HL-60/S4 treated with retinoic acid at 250 ng/mL for 4 days and 3 days (cell line): ENCODE results near the gene COX6A2.

Experiments
- in situ Hi-C: fragments of 300-500 bp; cut with MboI; formaldehyde crosslinking; loops from 2 replicates; pipeline ENCODE4 v1.7.0; 2022; ENCODE audit warnings: low sequenced_read_pairs

The COX6A2 gene

DNA sequence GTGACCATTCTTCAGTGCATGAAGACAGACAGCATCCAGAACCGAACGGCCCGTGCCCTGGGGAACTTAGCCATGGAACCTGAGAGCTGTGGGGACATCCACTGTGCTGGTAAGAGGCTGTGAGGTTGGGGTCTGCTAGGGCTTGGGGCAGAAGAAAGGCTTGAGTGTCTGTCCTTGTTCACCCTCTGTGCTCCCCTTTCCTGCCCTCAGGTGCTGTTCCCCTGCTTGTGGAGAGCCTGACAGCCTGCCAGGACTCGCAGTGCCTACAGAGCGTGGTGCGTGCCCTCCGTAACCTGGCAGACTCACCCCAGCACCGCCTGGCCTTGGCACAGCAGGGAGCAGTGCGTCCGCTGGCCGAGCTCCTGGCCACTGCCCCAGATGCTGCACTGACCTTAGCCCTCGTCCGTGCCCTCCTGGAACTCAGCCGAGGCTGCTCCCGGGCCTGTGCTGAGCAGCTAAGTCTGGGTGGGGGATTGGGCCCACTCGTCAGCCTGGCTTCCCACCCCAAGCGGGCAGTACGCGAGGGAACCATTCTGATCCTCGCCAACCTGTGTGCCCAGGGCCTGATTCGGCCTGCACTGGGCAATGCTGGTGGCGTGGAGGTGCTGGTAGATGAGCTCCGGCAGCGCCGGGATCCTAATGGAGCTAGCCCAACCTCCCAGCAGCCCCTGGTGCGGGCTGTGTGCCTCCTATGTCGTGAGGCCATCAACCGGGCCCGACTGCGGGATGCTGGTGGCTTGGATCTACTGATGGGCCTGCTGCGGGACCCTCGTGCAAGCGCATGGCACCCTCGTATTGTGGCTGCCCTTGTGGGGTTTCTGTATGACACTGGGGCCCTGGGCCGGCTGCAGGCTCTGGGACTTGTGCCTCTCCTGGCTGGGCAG is 34.0 kb upstream of the COX6A2 start:
- in situ Hi-C loops = no loop called here

DNA sequence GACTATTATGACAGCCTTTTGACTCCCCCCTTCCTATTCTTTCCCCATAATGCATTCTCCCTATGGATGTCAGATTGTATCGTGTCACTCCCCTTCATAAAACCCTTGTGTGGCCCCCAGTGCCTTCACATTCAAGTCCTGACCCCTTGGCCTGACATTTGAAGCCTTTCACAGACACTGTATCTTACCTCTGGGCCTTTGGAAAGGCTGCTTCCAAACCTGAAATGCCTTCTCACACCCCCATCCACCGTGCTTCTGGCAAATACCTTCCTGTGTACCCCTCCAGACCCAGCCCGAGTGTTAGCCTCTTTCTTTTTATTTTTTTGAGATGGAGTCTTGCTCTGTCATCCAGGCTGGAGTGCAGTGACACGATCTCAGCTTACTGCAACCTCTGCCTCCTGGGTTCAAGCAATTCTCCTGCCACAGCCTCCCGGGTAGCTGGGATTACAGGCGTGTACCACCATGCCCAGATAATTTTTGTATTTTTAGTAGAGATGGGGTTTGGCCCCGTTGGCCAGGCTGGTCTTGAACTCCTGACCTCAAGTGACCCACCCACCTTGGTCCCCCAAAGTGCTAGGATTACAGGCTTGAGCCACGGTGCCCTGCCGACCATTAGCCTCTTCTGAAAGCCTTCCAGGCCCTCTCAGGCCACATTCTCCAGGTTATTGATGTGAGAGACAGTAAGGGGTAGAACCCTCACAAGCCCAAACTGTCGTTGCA is 33.2 kb upstream of the COX6A2 start:
- in situ Hi-C loops = no loop called here

DNA sequence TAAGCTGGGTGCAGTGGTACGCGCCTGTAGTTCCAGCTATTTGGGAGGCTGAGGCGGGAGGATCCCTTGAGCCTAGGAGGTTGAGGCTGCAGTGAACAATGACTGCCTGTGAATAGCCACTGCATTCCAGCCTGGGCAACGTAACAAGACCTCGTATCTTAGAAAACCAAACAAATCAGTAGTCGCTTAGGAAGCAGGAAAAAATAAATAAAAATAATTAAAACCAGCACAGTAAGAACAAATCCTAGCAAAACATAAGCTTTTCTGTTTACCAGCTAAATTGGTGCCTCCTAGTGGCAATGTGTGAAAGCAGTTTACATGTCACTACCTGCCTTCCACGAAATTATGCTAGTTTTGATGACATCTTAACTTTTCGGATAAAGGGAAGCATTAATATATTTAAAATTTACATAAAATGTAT is 32.4 kb upstream of the COX6A2 start:
- in situ Hi-C loops = no loop called here

DNA sequence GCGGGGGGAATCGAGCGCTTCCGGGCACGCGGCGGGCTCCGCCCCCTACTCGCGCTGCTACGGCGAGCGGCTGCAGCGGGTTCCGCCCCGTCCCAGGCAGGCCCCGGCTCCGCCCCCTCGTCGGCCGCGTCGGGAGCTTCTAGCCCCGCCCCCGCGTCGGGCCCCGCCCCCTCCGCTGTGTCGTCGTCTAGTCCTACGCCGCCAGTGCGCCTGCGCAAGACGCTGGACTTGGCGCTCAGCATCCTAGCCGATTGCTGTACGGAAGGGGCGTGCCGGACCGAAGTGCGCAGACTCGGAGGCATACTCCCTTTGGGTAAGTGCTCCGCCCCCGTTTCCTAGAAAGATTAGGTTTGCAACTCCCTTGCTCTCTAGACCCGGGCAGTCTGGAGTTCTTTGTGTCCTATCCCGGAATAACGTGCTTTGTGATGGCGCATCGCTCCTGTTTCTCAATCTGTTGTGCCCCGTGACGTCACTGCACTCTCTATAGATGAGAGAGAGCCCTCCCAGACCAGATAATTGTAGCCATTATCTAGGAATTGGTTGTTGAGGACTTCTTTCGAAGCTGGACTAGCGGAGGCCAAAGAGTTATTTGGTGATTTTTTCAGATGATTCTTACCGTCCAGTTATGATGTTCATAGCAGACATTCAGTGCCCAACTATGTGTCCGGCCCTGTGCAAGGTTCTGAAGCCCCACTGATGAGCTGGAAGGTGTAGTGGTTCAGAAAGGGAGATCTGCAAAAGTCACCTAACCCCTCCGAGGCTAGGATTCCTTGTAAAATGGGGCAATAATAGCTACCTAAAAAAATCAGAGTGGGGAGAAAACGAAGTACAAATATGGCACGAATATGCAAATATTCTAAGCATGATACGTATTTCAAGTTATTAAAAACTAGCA is 31.8 kb upstream of the COX6A2 start:
- in situ Hi-C loops = loop anchor here (10.0 kb wide), 2 partner anchors 385 to 415 kb away; partner anchors contain the start of genes ZNF267, ZNF646 and ZNF668

DNA sequence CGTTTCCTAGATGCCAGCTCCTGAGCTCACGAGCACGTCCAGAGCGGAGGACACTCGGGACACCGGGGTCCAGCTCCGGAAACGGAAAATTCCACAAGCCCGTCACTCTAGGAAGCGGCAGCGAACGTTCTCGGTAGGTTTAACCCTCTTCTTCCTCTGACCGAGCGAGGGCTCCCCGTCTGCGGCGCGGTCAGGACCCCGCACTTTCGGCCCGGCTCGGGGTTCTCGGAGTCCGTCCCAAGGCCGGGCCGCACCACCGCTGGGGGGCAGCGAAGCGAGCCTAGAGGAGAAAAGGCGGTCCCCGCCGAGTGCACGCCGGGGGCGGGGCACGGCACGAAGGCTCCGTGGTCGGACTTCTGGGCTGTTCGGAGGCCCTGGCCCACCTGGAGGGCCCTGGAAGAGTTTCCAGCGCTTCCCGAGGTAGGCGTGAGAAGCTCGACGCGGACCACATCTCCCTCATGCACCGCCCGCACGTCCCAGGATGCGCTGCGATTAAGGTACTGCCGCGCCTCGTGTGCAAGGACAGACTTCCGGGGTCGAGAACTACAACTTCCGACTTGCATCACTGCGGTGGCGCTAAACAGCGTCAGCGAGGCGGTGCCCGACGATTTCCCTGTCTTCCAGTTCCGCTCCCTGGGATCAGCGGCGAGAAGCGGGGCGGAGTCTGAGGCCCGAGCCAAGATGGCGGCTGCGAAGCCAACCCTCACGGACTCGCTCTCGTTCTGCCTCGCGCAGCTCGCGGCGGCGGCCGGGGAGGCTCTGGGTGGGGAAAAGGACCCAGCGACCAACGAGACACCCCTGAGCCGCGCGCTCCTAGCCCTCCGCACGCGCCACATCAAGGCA is 30.9 kb upstream of the COX6A2 start, which contains the start of gene ARMC5:
Gene ARMC5 (plus strand): TSS at position 658 of the 843 bp plus-strand sequence. CDS start 24 bp downstream, at position 682.
- in situ Hi-C loops = loop anchor here (10.0 kb wide), 2 partner anchors 384 to 416 kb away; partner anchors contain the start of genes ZNF267, ZNF646 and ZNF668

DNA sequence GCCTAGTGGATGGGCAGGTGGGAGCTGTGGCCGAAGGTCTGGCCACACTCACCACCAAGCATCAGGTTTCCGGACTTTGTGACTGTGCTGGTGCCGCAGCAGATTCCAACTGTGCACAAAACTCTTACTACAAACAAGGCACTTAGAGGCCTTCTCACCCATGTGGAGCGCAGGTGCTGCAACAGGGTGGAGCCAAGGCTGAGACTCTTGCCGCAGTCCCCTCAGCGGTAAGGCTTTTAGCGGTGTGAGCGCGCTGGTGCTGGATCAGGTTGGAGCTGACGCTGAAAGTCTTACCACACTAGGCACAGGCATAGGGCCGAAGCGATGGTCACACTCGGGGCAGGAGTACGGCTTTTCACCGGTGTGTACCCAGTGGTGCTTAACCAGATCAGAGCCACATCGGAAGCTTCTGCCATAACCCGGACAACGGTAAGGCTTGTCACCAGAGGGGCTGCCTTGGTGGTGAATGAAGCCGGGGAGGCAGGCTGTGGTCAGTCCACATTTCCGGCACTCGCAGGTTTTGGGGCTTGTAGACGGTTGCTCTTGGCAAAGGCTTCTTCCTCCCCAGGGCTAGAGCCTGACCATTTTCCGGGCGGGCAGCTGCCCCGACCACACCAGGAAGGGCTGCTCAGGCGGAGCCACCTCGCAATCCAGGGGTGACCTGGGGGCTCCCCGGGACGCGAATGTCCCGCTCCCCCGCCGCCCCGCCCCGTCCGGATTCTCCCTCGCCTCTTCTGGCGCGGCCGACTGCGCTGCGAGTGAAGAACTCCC is 30.1 kb upstream of the COX6A2 start:
- in situ Hi-C loops = loop anchor here (10.0 kb wide), 2 partner anchors 383 to 417 kb away; partner anchors contain the start of genes ZNF267, ZNF646 and ZNF668

DNA sequence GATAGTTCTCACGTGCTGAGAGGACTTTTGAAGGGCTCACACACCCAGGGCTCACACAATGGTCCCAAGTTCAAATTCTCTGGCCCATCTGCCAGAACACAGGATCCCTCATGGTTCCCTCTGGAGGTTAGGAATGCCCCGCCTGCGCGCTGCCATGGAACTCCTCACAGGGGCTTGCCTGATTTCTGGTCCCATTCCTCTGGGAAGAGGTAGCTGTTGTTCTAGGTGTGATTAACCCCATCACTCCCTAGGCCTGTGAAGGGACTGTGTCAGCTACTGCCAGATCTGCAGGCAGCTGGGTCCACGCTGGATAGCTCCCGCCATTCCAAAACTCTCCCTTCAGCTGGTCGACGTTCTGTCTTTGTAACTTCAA is 28.8 kb upstream of the COX6A2 start:
- in situ Hi-C loops = loop anchor here (10.0 kb wide), 2 partner anchors 382 to 418 kb away; partner anchors contain the start of genes ZNF267, ZNF646 and ZNF668

DNA sequence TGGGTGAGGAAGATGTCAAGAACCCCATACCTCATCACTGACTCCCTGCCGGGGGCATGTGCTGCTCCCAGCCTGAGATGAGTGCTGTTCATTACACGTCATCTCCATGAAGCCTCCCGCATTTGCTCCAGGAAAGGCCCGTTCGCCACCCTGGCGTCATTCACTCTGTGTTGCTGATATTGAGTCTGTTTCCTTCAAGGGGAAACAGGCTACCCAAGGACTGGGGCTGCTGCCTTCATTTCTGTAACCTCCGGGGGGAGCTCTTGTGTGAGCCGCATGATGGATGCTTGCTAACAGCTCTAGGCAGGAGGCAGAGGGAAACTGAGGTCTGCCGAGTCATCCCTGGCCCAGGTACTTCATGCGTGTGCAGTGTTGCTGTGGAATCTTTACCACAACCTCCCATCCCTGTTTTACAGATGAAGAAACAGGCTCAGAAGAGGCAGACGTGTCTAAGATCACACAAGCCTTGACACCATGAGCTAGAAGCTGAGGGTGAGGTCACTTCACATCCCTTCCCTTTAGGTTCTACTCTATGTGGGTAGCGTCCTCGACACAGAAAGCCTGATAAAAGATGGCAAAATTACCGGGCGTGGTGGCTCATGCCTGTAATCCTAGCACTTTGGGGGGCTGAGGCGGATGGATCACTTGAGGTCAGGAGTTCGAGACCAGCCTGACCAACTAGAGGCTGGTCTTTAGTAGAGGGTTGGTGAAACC is 27.6 kb upstream of the COX6A2 start:
- in situ Hi-C loops = loop anchor here (10.0 kb wide), 2 partner anchors 381 to 419 kb away; partner anchors contain the start of genes ZNF267, ZNF646 and ZNF668

DNA sequence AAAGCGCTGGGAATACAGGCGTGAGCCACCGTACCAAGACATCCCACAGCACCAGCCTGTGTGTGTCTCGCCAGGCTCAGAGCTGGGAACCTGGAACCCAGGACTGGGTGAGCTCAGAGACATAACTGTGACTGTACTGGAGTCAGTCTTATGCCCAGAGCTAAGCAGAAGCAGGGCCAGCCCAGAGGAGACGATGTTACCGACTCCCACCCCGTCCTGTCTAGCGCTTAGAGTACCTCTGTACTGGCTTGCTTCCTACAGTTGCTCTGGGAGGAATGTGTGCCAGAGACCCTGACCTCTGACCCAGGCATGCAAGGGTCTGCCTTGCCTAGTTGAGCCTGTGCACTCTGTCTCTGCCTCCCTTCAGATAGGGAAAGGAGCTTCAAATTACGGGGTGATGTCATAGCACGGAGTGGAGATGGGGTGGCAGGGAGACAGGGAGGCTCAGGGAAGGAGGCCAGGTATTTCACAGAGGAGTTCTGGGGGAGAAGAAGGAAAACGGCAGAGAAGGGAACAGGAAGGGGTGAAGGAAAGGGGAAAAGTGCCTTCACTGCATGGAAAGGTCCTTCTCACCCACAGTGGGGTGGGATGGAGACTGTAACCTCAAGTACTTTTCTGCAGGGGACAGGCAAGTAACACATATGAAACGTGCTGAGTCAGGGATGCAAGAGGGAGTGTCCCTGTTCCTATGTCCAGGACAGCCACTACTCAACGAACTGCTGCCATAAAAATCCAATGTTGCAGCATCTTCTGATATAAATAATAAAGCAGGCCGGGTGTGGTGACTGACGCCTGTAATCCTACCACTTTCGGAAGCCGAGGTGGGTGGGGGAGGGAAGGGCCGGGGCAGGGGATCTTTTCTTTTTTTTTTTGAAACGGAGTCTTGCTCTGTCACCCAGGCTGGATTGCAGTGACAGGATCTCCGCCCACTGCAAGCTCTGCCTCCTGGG is 25.4 kb upstream of the COX6A2 start:
- in situ Hi-C loops = loop anchor here (10.0 kb wide), 2 partner anchors 379 to 421 kb away; partner anchors contain the start of genes ZNF267, ZNF646 and ZNF668

DNA sequence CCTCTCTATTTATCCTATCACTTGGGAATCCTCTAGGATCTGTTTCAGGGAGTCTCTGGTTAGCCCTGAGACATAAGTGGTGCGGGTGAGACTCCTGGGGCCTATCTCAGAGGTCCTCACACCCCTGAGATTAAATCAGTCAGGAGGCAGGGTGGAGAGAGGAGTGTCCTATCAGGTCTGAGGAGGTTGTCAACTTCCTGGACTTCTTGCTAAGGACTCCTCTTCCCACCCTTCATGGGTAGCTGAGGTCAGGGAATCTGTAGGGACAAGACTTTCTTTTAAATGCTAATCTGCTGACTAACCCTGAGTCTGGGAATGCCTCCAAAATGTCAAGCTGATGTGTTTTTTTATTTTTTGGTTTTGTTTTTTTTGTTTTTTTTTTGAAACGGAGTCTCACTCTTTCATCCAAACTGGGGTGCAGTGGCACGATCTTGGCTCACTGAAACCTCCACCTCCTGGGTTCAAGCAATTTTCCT is 24.5 kb upstream of the COX6A2 start:
- in situ Hi-C loops = loop anchor here (10.0 kb wide), 2 partner anchors 378 to 422 kb away; partner anchors contain the start of genes ZNF267, ZNF646 and ZNF668

DNA sequence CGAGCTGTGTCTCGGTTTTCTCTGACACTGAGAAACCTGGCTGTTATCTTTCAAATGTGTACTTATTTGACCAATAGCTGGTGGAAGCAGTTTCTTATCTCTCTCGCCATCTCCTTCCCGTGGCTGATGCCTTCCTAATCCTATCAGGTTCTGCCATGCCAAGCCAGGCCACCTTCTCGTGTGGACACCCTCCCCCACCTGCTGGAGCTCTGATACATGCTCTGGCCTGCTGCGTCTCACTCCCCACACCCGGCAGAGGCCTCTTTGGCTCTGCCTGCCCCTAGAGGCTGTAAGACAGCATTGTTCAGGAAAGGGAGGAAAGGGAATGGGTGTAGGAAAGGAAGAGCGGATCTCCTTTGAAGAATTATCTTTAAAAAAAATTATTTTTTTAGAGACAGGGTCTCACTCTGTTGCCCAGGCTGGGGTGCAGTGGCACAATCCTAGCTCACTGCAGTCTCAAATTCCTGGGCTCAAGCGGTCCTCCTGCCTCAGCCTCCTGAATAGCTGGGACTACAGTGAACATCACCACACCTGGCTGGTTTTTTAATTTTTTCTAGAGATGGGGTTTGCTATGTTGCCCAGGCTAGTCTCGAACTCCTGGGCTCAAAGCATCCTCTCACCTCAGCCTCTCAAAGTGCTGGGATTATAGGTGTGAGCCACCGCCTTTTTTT is 23.7 kb upstream of the COX6A2 start:
- in situ Hi-C loops = loop anchor here (10.0 kb wide), 2 partner anchors 377 to 423 kb away; partner anchors contain the start of genes ZNF267, ZNF646 and ZNF668

DNA sequence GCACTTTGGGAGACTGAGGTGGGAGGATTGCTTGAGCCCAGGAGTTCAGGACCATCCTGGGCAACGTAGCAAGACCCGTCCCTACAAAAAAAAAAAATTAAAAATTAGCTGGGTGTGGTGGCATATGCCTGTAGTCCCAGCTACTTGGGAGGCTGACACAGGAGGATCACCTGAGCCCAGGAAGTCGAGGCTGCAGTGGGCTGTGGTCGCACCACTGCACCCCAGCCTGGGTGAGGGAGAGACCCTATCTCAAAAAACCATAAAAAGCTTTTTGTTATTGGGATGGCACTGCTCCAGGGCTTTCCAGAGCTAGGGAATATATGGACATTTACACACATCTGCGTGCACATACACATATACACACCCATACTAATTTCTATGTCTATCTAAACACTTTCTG is 23.0 kb upstream of the COX6A2 start:
- in situ Hi-C loops = loop anchor here (10.0 kb wide), 2 partner anchors 376 to 424 kb away; partner anchors contain the start of genes ZNF267, ZNF646 and ZNF668

DNA sequence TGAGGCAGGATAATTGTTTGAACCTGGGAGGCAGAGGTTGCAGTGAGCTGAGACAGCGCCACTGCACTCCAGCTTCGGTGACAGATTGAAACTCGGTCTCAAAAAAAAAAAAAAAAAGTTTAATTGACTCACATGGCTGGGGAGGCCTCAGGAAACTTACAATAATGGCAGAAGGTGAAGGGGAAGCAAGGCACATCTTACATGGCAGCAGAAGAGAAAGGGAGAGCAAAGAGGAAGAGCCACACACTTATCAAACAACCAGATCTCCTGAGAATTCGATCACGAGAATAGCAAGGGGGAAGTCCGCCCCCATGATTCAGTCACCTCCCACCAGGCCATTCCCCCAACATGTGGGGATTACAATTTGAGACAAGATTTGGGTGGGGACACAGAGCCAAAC is 17.8 kb upstream of the COX6A2 start:
- in situ Hi-C loops = loop anchor here (25.0 kb wide), 1 partner anchor 484 kb away; the partner anchor contains the start of gene SETD1A

DNA sequence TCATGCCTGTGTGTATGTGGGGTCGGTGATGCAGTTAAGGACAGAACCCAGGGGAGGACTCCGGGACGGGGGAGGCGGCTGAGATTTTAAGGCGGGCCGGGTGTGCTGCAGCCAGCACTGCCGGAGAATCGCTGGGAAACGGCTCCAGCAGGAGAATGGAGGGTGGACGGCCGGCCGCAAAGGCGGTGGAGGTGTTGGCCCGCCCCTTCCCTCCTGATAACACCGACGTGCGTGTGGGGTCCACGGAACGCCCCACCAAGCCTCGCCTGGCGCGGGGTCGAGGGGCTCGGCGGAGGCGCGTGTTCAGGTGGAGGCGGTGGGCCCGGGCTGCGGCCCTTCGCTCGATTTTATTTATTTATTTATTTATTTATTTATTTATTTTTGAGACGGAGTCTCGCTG is 13.8 kb upstream of the COX6A2 start:
- in situ Hi-C loops = loop anchor here (25.0 kb wide), 1 partner anchor 480 kb away; the partner anchor contains the start of gene SETD1A

DNA sequence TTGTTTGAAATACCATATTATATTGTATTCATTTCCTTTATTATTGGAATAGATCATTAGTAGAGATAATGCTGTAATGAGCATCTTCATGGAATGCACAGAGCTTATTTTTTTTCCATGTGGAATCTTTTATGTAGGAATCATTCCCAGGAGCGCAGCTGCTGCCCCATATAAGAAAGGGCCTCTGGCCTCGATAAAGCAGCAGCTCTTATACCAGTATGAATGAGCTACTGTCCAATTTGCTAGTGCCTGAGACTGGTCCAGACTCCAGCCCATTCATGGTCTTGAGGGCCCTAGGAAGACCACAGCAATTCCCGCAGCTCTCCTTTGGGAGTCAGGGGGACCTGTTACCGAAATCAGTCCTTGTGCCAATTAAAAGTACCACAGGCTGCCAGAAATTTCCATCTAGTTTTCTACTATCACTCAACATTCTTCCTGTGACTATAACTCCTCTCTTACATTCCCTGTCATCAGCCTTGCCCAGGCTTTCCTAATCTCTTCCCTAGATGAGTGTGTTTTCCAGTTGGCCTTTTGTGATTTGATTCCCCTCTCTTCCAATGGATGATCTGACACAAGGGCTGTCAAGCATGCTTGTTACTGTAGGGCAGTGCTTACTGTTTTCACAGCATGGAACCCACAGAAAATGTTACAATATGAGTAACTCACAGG is 12.5 kb upstream of the COX6A2 start:
- in situ Hi-C loops = loop anchor here (25.0 kb wide), 1 partner anchor 478 kb away; the partner anchor contains the start of gene SETD1A
